Ovary (tissue), 9 donors: ENCODE data around the gene PLPPR3. TPM values are rescaled to one million over a fixed set of nuclear protein-coding genes. Genes with fewer than 3 reads are reported as not detected.

Experiments
- DNase-seq, 5 donors: peaks; one replicate each; pipeline ENCODE4 v3.0.0-alpha.2; 2019 to 2020
- H3K27ac ChIP-seq, 2 donors: fragments of 200-600 bp; one replicate each; pipeline versions ENCODE4 v1.5.1 to v1.8.0; 2019 to 2022
- H3K27me3 ChIP-seq: fragments of 200-600 bp; one replicate; pipeline ENCODE4 v1.8.0; 2022
- H3K36me3 ChIP-seq: fragments of 200-600 bp; sonication (generic); one replicate; pipeline ENCODE4 v1.5.1; 2019
- H3K4me1 ChIP-seq: one replicate; pipeline ENCODE4 v1.8.1; 2013; ENCODE audit warnings: mild to moderate bottlenecking, moderate library complexity; ENCODE audit not compliant: insufficient read depth
- H3K4me3 ChIP-seq: fragments of 200-600 bp; sonication (generic); one replicate; pipeline ENCODE4 v1.5.1; 2017
- H3K9me3 ChIP-seq, 2 donors: fragments of 200-600 bp in 1 of 2; sonication (generic) in 1 of 2; one replicate each; pipeline versions ENCODE4 v1.5.1 to v1.8.1; 2013 to 2019; ENCODE audit warnings: mild to moderate bottlenecking in 1 of 2, moderate library complexity in 1 of 2
- EP300 ChIP-seq: sonication (generic); formaldehyde crosslinking; IDR thresholded peaks from one replicate; pipeline ENCODE4 v1.6.1; 2017; ENCODE audit warnings: antibody characterized with exemption
- POLR2A ChIP-seq: fragments of 450-650 bp; IDR thresholded peaks from one replicate; pipeline ENCODE4 v1.6.1; 2017; ENCODE audit warnings: antibody characterized with exemption, mild to moderate bottlenecking, moderate library complexity
- WGBS, 3 donors: extraction: QIAGEN DNeasy Blood & Tissue Kit in 1 of 3; methylation state at CpG; one replicate each; pipeline versions ENCODE4 v1.1.5 to v1.1.7; 2013 to 2017; 5-methylcytosine and 5-hydroxymethylcytosine counted together
- intact Hi-C, 4 donors: fragments of 100-400 bp; cut with DNase I; formaldehyde crosslinking; loops; one replicate each; pipeline versions ENCODE4 v1.11.0 to v1.15.1; 2022 to 2023
- polyA plus RNA-seq, 2 donors: library from polyadenylated mRNA; stranded (reverse); fragments of 200-250 nt in 1 of 2; fragments of 350-450 nt in 1 of 2; fragmentation: Illumina TruSeq in 1 of 2; extraction: RNeasy Lipid Tissue Mini Kit (QIAGEN cat#74804) in 1 of 2; gene quantifications; one replicate each; pipeline ENCODE4 v1.2.3, GENCODE V29; 2013 to 2014
- total RNA-seq, 7 donors: library from RNA; depleted of rRNA in 2 of 7; stranded (reverse); fragments of >200 nt in 2 of 7; fragmentation: NEBNext Ultra II Directional in 3 of 7; extraction: Animal tissue kit (Norgen Biotek cat#: 25700) in 3 of 7; gene quantifications; one replicate each; pipeline versions ENCODE4 v1.1.0 to v1.2.4, GENCODE V29; 2016 to 2023
- TF ChIP-seq, protein P1 (sequence below), 3 donors: fragments of 450-650 bp in 2 of 3; fragments of 200-600 bp in 1 of 3; IDR thresholded peaks; one replicate each; pipeline versions ENCODE4 v1.5.1 to v1.8.0; 2016 to 2022; ENCODE audit warnings: antibody characterized with exemption in 3 of 3, mild to moderate bottlenecking in 1 of 3
- donor health status: DM: no; HTN: no; CAD: no; lungs with moderate emphysema.
- donor health status: DM: no; HTN: no; CAD: no.
- donor health status: Bipolar disorder and iron deficiency.
- donor health status: DM: yes; HTN: yes; CAD: no.
- donor health status: DM: no; HTN: no; CAD: no.
- donor health status: DM: yes; HTN: yes; CAD: no.

Gene PLPPR3
- total and polyA plus RNA-seq, 9 donors: 0.18 to 11.4 (median 0.52) TPM; not detected in 2

DNA sequence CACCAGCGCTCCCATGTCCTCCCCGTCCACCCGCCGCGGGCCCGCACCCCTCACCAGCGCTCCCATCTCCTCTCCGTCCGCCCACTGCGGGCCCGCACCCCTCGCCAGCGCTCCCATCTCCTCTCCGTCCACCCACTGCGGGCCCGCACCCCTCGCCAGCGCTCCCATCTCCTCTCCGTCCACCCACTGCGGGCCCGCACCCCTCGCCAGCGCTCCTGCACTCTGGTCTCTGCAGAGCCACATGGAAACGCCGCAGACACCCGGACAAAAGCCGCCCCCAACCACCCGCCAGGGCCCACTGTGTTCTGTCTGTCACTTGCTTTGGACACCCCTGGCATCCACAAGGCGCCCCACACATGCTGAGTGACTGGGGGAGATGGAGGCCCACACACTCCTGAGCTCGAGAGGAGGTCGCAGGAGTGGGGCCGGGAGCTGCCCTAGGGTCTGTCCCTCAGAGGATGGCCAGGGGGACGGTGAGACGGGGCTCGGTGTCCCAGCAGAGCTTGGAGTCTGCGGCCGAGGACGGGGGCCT, 45.1 kb upstream of the PLPPR3 start:
- WGBS, 3 donors: 84% methylated on average over 36 to 38 of the region's 38 CpGs
- Histone ChIP-seq H3K36me3 (no peaks in the 10 kb centered on the region), H3K27me3 (no peaks in the 10 kb centered on the region), H3K9me3 (no peaks in the 10 kb centered on the region), H3K27ac (no peak overlapping the region), H3K4me1 (peaks cover 10% of the 10 kb centered on the region), H3K4me3 (no peak overlapping the region)
- intact Hi-C loops: loop anchor here in 2 of 4 donors (5.0 kb wide), 2 partner anchors 40 to 50 kb away; partner anchors contain the start of gene KISS1R (in 1 of the 2)
- no peak for TF ChIP-seq POLR2A
- no peak for TF ChIP-seq EP300
- TF ChIP-seq, protein P1, sequence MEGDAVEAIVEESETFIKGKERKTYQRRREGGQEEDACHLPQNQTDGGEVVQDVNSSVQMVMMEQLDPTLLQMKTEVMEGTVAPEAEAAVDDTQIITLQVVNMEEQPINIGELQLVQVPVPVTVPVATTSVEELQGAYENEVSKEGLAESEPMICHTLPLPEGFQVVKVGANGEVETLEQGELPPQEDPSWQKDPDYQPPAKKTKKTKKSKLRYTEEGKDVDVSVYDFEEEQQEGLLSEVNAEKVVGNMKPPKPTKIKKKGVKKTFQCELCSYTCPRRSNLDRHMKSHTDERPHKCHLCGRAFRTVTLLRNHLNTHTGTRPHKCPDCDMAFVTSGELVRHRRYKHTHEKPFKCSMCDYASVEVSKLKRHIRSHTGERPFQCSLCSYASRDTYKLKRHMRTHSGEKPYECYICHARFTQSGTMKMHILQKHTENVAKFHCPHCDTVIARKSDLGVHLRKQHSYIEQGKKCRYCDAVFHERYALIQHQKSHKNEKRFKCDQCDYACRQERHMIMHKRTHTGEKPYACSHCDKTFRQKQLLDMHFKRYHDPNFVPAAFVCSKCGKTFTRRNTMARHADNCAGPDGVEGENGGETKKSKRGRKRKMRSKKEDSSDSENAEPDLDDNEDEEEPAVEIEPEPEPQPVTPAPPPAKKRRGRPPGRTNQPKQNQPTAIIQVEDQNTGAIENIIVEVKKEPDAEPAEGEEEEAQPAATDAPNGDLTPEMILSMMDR (IDR thresholded peaks at IDR 0.05): no peak
- no peak for DNase-seq

DNA sequence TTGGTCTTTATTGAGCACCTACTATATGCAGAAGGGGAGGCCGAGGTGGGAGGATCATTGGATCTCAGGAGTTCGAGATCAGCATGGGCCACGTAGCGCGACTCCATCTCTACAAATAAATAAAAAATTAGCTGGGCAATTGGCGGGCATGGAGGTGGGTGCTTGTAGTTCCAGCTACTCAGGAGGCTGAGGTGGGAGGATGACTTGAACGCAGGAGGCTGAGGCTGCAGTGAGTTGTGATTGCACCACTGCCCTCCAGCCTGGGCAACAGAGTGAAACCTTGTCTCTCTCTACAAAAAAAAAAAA, 41.5 kb upstream of the PLPPR3 start:
- peaks cover 9% of the 10 kb centered on the region for H3K4me1 ChIP-seq

DNA sequence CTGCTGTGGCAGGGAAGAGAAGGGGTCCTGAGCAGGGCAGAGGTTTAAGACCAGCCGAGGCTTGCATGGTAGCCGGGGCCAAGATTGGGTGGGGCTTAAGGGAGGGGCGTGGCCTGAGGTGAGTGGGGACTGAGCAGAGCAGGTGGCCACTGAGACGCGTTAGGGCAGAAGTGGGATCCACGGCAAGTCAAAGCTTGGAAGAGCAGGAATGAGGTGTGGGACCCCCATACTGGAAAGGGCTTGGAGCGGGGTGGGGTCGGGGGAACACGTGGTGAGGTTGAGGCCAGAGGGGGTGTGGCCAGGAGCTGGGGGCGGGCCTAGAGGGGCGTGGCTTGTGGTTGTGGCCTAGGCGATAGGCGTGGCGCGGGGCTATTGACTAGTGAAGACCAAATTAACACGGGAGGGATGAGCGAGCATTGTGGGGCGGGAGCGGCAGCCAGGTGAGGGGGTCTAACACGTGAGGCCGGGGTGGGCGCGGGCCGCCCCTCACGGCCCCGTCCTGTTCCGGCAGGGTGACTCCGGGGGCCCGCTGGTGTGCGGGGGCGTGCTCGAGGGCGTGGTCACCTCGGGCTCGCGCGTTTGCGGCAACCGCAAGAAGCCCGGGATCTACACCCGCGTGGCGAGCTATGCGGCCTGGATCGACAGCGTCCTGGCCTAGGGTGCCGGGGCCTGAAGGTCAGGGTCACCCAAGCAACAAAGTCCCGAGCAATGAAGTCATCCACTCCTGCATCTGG, 41.0 kb upstream of the PLPPR3 start:
- Histone ChIP-seq H3K27ac (no peak overlapping the region), H3K27me3 (peaks cover 4% of the 10 kb centered on the region), H3K9me3 (no peaks in the 10 kb centered on the region), H3K36me3 (no peaks in the 10 kb centered on the region), H3K4me1 (peaks cover 9% of the 10 kb centered on the region), H3K4me3 (no peak overlapping the region)
- TF ChIP-seq EP300: no peak
- TF ChIP-seq POLR2A: no peak
- DNase-seq: peak; percentile 59 to 82 (median 73)
- WGBS, 3 donors: 11 to 13% (median 12%) methylated on average over 36 to 48 of the region's 48 CpGs
- intact Hi-C loops: loop anchor here in 1 of 4 donors (5.0 kb wide), 1 partner anchor 120 kb away; the partner anchor contains the start of gene WDR18

More for the DNA sequence above, 41.5 kb upstream of the PLPPR3 start:
- H3K27ac ChIP-seq: no peak overlapping the region
- no peaks in the 10 kb centered on the region for H3K9me3 ChIP-seq
- TF ChIP-seq POLR2A (no peak), EP300 (no peak)
- TF ChIP-seq, protein P1 (IDR thresholded peaks at IDR 0.05): no peak
- intact Hi-C loops: loop anchor here in 1 of 4 donors (5.0 kb wide), 1 partner anchor 119 kb away; the partner anchor contains the start of gene WDR18
- H3K4me3 ChIP-seq: no peak overlapping the region
- H3K36me3 ChIP-seq: no peaks in the 10 kb centered on the region
- DNase-seq: no peak
- WGBS, 3 donors: 61 to 64% (median 63%) methylated on average over 7 of the region's 7 CpGs
- H3K27me3 ChIP-seq: peaks cover 4% of the 10 kb centered on the region

DNA sequence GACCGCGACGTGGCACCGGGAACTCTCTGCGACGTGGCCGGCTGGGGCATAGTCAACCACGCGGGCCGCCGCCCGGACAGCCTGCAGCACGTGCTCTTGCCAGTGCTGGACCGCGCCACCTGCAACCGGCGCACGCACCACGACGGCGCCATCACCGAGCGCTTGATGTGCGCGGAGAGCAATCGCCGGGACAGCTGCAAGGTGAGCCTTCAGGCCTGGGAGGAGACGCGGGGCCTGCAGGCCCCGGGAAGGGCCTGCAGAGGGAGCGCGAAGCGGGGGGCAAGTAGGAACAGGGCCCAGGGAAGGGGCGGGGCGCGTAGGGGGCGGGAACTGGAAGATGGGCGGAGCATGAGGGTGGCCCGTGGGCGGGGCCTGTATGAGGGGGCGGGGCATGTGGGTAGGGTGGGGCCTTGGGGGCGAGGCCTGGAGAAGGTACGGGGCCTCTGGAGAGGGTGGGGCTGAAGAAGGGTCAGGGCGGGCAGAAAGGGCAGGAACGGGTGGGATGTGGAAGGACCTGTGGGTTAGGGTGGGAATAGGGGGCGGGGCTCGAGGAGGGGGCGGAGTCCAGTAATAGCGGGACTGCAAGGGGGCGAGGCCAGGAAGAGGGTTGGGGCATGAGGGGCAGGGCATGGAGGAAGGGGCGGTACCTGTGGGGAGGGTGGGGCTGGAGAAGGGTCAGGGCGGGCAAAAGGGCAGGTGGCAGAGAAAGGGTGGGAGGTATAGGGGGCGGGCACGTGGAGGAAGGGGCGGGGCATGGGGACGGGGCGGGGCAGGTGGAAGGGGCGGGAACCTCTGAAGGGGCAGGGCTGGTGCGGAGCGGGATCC, 40.2 kb upstream of the PLPPR3 start:
- H3K27ac ChIP-seq: no peak overlapping the region
- peak in 4 of 5 donors; percentile 53 to 70 (median 64) for DNase-seq
- H3K9me3 ChIP-seq: no peaks in the 10 kb centered on the region
- TF ChIP-seq EP300 (no peak), POLR2A (no peak)
- TF ChIP-seq, protein P1 (IDR thresholded peaks at IDR 0.05): no peak
- no peak overlapping the region for H3K4me3 ChIP-seq
- intact Hi-C loops: loop anchor here in 1 of 4 donors (5.0 kb wide), 1 partner anchor 120 kb away; the partner anchor contains the start of gene WDR18
- H3K4me1 ChIP-seq: peaks cover 9% of the 10 kb centered on the region
- H3K27me3 ChIP-seq: peaks cover 4% of the 10 kb centered on the region
- no peaks in the 10 kb centered on the region for H3K36me3 ChIP-seq
- 10 to 28% (median 11%) methylated on average over 38 to 60 of the region's 60 CpGs for WGBS, 3 donors
